HG02870 (cell line): Measurements from ENCODE around the gene P2RX2.

Experiments used
- ATAC-seq: cut with Tn5 transposase; IDR thresholded peaks from one replicate; pipeline ENCODE4 v1.9.1; 2021; ENCODE audit warnings: mild to moderate bottlenecking, moderate library complexity; ENCODE audit not compliant: unreplicated experiment

Gene P2RX2

GRCh38 chr12:132618683-132619043 is at the start of gene P2RX2:
Gene P2RX2, plus strand, starts transcription at chr12:132618776. Its CDS starts 41 bp downstream, at chr12:132618817.
- ATAC-seq: no peak

- no peak for ATAC-seq
These were observed 49.6 kb upstream of the P2RX2 start for GRCh38 chr12:132568826-132569480.

- no peak for ATAC-seq
These were observed 48.6 kb upstream of the P2RX2 start for GRCh38 chr12:132569856-132570480.

GRCh38 chr12:132570635-132571034 is 47.9 kb upstream of the P2RX2 start:
- ATAC-seq: no peak

DNA sequence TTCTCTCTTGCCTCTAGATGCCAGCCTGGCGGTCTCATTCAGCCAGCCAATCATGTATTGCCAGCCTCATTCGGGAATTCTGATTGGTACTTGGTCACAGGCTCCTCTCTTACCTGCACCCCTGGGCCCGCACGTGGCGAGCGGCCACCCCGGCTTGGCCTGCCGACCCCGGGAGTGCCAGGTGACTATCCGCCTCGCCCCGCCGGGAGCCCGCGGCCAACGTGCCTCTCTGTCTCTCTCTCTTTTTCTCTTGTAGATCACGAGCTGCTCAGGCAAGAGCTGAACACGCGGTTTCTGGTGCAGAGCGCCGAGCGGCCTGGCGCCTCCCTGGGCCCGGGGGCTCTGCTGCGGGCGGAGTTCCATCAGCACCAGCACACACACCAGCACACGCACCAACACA is 47.5 kb upstream of the P2RX2 start:
- no peak for ATAC-seq

DNA sequence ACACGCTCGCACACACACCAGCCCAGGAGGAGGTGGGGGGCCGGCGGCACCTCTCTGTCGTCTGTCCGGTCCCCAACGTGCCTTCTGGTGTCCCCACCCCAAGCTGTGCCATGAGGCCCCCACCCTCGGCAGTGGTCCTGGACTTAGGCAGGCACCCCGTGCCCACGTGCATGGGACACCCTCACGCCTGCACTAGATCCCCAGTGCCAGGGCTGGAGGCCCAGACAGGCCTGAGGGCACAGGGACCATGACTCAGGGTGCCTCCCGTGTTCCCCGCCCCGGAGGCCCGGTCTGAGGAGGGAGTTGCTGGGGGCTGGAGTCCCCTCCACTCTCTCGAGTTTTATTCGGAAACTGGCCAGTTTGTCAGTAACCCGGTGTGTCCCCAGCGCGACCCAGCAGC is 47.0 kb upstream of the P2RX2 start:
- ATAC-seq: no peak

DNA sequence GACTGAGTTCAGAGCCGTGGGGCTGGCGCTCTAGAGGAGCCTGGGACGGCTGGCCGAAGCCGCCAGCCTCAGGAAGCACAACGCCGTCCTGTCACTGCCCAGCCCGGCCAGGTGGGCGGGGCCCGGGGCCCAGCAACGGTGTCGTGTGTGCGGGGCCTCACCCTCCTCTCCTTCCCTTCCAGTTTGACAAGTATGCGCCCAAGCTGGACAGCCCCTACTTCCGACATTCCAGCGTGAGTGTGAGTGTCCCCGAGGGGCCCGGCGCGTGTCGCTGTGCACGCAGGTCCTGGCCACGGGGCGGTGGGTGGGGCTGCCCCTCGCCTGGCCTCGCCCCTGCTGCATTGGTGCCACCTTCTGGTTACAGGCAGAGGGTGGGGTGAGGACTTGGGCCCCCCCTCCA is 46.5 kb upstream of the P2RX2 start:
- no peak for ATAC-seq

DNA sequence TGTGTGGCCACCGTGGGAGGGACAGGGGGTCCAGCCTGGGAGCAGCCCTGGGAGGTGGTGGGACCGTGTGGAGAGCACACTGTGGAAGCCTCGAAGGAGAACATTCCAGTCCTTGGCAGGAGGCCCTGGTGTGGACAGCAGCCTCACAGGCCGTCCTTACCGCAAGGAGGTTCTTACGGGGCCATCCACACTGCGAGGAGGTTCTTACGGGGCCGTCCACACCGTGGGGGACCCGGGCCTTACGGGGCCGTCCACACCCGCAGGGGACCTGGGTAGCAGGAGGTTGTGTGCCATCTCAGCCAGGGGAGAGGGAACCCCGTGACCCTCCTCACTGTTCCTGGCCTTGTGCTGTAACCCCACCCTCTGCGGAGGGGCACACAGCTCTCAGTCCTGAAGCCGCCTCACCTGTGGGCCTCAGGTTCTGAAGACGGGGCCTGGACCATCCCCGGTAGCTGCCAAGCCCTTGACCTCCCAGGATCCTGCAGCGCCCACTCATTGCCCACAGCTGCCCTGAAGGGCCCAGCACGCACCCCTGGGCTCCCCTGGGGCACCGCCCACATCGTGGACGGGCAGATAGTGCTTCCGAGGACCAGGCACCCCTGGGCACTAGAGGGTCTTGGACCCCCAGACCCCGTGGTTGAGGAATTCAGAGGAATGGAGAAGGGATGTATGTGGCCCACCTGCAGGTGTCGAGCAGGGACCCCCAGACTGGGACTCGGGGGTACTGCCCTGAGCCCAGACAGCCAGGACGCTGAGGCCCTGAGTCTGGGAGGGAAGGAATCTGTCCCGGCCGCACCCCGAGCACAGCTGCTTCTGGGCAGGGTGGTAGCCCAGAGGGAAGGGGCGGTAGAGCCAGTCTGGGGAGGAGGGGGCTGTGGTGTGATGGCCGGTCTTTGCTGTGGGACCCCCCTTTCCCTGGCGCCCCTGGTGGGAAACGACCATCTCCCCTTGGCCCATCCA is 45.5 kb upstream of the P2RX2 start:
- no peak for ATAC-seq

GRCh38 chr12:132574271-132574996 is 44.1 kb upstream of the P2RX2 start:
- no peak for ATAC-seq

DNA sequence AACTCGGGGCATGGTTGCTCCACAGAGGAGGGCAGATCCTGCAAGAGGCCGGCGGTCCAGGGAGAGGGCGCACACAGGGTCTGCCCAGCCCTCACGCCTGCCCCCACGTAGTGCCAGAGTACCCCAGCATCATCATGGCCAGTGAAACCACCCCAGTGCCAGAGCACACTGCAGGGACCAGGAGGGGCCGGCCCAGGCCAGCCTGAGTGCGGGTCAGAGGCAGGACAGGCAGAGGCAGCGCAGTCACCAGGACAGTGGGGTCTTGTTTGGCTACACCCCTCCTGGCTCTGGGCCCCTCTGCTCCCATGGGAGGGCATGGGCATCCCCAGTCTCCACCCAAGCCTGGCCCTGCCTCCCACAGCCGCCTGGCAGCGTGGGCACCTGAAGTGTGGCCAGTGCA is 42.9 kb upstream of the P2RX2 start:
- no peak for ATAC-seq

- ATAC-seq: no peak
These were observed 41.9 kb upstream of the P2RX2 start for GRCh38 chr12:132576701-132577100.

DNA sequence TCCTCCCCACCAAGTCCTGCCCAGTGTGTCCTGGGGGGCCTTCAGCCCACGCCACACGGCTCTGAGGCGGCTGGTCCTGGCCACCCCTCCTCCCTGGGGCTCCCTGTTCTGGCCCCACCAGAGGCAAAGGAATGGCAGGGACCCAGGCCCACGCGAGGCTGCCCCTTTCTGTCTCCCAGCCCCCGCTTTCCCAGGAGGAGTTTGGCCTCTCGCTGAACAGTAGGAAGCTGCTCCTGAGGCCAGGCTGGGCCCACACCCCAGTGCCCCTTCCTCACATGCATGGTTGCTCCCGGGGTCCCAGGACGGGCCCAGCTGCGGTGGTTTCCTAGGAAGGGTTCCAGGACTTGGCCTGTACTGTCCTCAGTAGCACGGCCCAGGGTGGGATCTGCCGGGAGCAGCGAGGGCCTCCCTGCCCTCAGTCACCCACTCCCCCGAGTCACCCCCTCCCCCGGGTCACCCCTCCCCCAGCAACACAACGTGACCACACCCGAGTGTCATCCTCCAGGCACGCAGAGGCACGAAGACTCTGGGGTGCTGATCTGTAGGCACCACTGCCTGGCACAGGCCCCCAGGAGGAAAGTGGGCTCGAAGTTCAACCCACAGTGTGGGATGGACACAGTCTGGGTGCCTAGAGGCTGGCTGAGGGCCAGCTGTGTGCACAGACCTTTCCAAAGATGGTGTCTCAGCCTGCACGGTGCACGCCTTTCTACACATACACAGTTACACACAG is 41.2 kb upstream of the P2RX2 start:
- no peak for ATAC-seq

DNA sequence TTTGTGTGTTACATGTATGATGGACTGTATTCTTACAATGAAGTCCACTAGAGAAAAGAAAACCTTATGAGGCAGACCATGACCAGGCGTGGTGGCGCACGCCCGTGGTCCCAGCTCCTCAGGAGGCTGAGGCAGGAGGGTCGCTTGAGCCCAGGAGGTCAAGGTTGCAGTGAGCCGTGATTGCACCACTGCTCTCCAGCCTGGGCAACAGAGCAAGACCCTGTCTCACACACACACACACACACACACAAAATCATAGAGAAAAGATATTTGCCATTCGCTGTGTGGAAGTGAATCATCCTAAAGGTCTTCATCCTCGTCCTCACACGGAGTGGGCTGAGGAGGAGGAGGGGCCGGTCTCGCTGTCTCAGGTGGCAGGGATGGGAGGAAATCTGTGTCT is 40.5 kb upstream of the P2RX2 start:
- no peak for ATAC-seq

DNA sequence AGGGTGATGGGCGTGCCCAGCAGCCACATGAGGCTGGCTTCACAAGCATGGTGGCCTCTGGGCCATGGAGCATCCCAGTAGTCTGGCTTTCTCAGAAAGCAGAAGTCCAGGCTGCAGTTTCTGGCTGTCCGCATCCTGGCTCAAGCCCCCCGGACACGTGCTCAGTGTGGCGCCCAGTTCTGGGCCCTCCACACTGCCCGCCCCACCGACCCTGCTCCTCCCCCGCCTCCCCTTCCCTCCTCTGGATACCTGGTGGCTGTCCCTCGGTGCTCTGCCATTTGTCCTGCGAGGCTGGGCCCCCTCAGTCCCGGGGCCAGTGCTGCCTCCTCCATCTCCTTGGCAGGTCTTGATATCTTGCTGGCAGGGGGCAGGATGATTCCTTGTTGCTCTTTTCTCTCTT is 39.8 kb upstream of the P2RX2 start:
- no peak for ATAC-seq

- ATAC-seq: no peak
These were observed 38.8 kb upstream of the P2RX2 start for GRCh38 chr12:132579744-132580143.

DNA sequence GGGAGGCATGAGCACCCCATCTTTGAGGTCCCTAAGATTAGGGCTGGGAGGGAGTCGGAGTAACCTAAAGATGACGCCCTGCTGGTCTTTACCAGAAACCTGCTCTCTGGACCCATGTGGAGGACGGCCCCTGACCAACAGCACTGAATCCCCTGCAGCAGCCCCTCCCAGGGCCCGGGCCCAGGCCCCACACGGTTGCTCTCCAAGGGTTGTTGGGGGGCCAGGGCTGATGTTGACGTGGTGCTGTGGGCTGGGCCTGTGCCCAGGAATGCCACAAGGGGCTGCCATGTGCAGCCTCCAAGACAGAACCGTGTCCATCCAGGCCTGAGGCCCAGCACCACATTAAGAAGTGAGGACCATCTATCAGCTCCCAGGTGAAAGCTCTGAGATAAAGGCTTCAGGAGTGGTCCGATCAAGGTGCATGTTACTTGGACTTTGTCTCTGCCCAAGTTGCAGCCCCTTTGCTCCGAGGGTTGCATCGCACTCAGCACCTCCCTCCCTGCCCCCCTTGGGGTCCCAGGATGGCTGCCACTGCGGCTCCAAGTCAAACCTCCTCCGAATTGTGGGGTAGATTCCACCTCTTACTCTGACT is 37.8 kb upstream of the P2RX2 start:
- no peak for ATAC-seq

GRCh38 chr12:132581348-132582057 is 37.1 kb upstream of the P2RX2 start:
- ATAC-seq: no peak

DNA sequence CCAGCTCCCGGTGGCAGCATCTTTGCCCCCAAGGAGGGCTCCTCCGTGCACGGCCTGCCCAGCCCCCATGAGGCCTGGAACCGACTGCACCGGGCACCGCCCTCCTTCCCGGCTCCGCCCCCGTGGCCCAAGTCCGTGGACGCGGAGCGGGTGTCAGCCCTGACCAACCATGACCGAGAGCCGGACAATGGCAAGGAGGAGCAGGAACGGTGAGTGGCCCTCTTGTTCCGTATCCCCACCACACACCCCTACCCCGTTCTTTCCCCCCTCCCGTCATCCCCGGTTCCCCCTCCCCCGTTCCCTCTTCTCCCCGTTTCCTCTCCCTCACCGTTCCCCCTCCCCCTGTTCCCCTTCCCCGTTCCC is 36.5 kb upstream of the P2RX2 start:
- no peak for ATAC-seq

GRCh38 chr12:132582582-132583410 is 35.8 kb upstream of the P2RX2 start:
- ATAC-seq: no peak
